HG03439 (cell line): Measurements from ENCODE around the gene UPK3BL1.
"Not testable (repeated sequence)": the region's sequence is repeated elsewhere in the genome, so short reads cannot be mapped to it uniquely, and the experiment has no call there.

Source experiments
- ATAC-seq: cut with Tn5 transposase; IDR thresholded peaks from one replicate; pipeline ENCODE4 v1.9.1; 2021; ENCODE audit warnings: mild to moderate bottlenecking, moderate library complexity; ENCODE audit not compliant: unreplicated experiment

UPK3BL1 gene

GRCh38 chr7:102642691-102643090 is at the start of gene UPK3BL1:
Gene UPK3BL1, minus strand, starts transcription at chr7:102642791. Its CDS starts 50 bp downstream, at chr7:102642741.
- ATAC-seq, result not testable (repeated sequence)

- ATAC-seq, result not testable (repeated sequence)
Observed at GRCh38 chr7:102690602-102691001, 48.0 kb upstream of the UPK3BL1 start.

- peak; percentile 44 for ATAC-seq
Observed at GRCh38 chr7:102689436-102690282, 47.1 kb upstream of the UPK3BL1 start.

- ATAC-seq, result peak; percentile 67
Observed at GRCh38 chr7:102688299-102689036, 45.9 kb upstream of the UPK3BL1 start.

GRCh38 chr7:102682560-102682959 is 40.0 kb upstream of the UPK3BL1 start:
- ATAC-seq, result not testable (repeated sequence)

GRCh38 chr7:102680780-102681179 is 38.2 kb upstream of the UPK3BL1 start:
- not testable (repeated sequence) for ATAC-seq

GRCh38 chr7:102675545-102675944 is 33.0 kb upstream of the UPK3BL1 start:
- ATAC-seq, result not testable (repeated sequence)

GRCh38 chr7:102673447-102674067 is 31.0 kb upstream of the UPK3BL1 start:
- not testable (repeated sequence) for ATAC-seq

GRCh38 chr7:102671956-102672307 is 29.3 kb upstream of the UPK3BL1 start:
- ATAC-seq, result not testable (repeated sequence)

- ATAC-seq, result peak; percentile 62
Observed at GRCh38 chr7:102671166-102671955, 28.8 kb upstream of the UPK3BL1 start, which contains the start of gene POLR2J2. Gene POLR2J2, minus strand, starts transcription at chr7:102671663. Its CDS starts 62 bp downstream, at chr7:102671601.

- not testable (repeated sequence) for ATAC-seq
Observed at GRCh38 chr7:102667523-102667922, 24.9 kb upstream of the UPK3BL1 start.

GRCh38 chr7:102666850-102667249 is 24.3 kb upstream of the UPK3BL1 start:
- not testable (repeated sequence) for ATAC-seq

GRCh38 chr7:102664765-102665164 is 22.2 kb upstream of the UPK3BL1 start:
- not testable (repeated sequence) for ATAC-seq

- ATAC-seq, result not testable (repeated sequence)
Observed at GRCh38 chr7:102649924-102650323, 7.3 kb upstream of the UPK3BL1 start, which contains the start of gene SPDYE2B. Gene SPDYE2B, plus strand, starts transcription at chr7:102650319. Its CDS starts 2,030 bp downstream, at chr7:102652349.

GRCh38 chr7:102647813-102648212 is 5.2 kb upstream of the UPK3BL1 start:
- ATAC-seq, result not testable (repeated sequence)

GRCh38 chr7:102643404-102643803 is 813 bp upstream of the UPK3BL1 start:
- ATAC-seq, result not testable (repeated sequence)

GRCh38 chr7:102638848-102639247 is 3.7 kb downstream of the UPK3BL1 start:
- ATAC-seq, result not testable (repeated sequence)

GRCh38 chr7:102636956-102637355 is 5.6 kb downstream of the UPK3BL1 start:
- not testable (repeated sequence) for ATAC-seq

- not testable (repeated sequence) for ATAC-seq
Observed at GRCh38 chr7:102635354-102635753, 7.2 kb downstream of the UPK3BL1 start.

GRCh38 chr7:102634299-102634698 is 8.3 kb downstream of the UPK3BL1 start:
- not testable (repeated sequence) for ATAC-seq
